Measurements from ENCODE around the gene BCL7B.

The BCL7B gene

GRCh38 chr7:73557397-73558257 is at the start of gene BCL7B:
BCL7B (minus strand) TSS chr7:73557690; CDS start chr7:73557578, 112 bp downstream.
- DNase-seq (ENCODE audit: insufficient read length, low spot score) (peak; percentile 95), FAIRE-seq (no peak)
- TF ChIP-seq, protein P1, sequence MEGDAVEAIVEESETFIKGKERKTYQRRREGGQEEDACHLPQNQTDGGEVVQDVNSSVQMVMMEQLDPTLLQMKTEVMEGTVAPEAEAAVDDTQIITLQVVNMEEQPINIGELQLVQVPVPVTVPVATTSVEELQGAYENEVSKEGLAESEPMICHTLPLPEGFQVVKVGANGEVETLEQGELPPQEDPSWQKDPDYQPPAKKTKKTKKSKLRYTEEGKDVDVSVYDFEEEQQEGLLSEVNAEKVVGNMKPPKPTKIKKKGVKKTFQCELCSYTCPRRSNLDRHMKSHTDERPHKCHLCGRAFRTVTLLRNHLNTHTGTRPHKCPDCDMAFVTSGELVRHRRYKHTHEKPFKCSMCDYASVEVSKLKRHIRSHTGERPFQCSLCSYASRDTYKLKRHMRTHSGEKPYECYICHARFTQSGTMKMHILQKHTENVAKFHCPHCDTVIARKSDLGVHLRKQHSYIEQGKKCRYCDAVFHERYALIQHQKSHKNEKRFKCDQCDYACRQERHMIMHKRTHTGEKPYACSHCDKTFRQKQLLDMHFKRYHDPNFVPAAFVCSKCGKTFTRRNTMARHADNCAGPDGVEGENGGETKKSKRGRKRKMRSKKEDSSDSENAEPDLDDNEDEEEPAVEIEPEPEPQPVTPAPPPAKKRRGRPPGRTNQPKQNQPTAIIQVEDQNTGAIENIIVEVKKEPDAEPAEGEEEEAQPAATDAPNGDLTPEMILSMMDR (IDR thresholded peaks at IDR 0.05; ENCODE audit: insufficient read depth, missing control alignments) = no peak

- DNase-seq (ENCODE audit: insufficient read length, low spot score) (no peak), FAIRE-seq (no peak)
These were observed 48.2 kb upstream of the BCL7B start for GRCh38 chr7:73605601-73606220.

GRCh38 chr7:73602721-73603651 is 45.5 kb upstream of the BCL7B start:
- FAIRE-seq (no peak), DNase-seq (ENCODE audit: insufficient read length, low spot score) (no peak)
- TF ChIP-seq, protein P1 (IDR thresholded peaks at IDR 0.05; ENCODE audit: insufficient read depth, missing control alignments) = no peak

More at GRCh38 chr7:73605601-73606220, 48.2 kb upstream of the BCL7B start:
- TF ChIP-seq, protein P1 (IDR thresholded peaks at IDR 0.05; ENCODE audit: insufficient read depth, missing control alignments) = no peak

- no peak for DNase-seq (ENCODE audit: insufficient read length, low spot score)
- no peak for FAIRE-seq
- TF ChIP-seq, protein P1 (IDR thresholded peaks at IDR 0.05; ENCODE audit: insufficient read depth, missing control alignments) = no peak
These were observed 42.4 kb upstream of the BCL7B start for GRCh38 chr7:73599916-73600315.

DNA sequence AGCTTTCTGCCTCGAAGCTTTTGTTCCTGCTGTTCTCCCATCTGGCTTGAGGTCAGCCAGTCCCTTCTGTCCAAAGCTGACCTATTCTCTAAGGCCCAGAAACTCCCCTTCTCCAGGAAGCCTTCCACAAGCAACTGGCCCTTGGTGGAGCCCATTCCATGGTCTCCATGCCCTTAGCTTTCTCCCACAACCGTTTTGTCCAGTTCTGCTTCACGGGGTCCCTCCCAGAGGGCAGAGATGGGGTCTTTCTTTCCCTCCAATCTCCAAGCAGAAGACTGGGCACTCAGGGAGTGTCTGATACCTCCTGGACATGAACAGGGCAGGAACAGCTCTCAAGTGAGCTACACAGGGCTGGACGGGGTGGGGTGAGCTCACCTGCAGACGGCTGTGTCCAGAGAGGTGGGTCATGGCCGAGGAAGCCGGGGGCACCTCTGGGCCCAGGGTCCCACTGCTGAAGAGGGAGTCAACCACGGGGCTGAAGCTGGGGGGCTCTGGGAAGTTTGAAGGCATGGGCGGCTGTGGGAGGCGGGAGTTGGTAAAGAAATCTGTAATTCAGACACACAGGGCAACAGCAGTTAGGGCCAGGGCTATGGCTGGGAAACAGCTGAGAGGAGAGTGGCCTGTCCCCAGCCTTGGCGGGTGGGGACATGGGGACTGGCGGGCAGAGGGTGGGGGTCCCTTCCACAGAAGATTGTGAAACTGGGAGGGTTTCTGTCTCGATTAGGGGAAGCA is 41.8 kb upstream of the BCL7B start:
- TF ChIP-seq, protein P1 (IDR thresholded peaks at IDR 0.05; ENCODE audit: insufficient read depth, missing control alignments) = no peak
- DNase-seq (ENCODE audit: insufficient read length, low spot score) = no peak
- FAIRE-seq = no peak

- FAIRE-seq = no peak
- TF ChIP-seq, protein P1 (IDR thresholded peaks at IDR 0.05; ENCODE audit: insufficient read depth, missing control alignments) = no peak
- DNase-seq (ENCODE audit: insufficient read length, low spot score) = no peak
These were observed 40.7 kb upstream of the BCL7B start for GRCh38 chr7:73597978-73598782.

All from D721Med (cell line).